ENCODE data around the gene MED13.

DNA sequence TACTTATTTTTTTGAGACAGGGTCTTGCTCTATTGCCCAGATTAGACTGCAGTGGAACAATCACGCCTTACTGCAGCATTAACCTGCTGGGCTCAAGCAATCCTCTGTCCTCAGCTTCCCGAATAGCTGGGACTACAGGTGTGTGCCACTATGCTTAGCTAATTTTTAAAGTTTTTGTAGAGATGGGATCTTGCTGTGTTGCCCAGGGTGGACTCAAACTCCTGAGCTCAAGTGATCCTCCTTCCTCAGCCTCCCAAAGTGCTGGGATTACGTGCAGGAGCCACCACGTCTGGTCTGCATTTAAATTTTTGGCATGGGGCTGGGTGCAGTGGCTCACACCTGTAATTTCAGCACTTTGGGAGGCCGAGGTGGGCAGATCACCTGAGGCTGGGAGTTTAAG is 96.3 kb downstream of the MED13 start:
- TF ChIP-seq, protein P1, sequence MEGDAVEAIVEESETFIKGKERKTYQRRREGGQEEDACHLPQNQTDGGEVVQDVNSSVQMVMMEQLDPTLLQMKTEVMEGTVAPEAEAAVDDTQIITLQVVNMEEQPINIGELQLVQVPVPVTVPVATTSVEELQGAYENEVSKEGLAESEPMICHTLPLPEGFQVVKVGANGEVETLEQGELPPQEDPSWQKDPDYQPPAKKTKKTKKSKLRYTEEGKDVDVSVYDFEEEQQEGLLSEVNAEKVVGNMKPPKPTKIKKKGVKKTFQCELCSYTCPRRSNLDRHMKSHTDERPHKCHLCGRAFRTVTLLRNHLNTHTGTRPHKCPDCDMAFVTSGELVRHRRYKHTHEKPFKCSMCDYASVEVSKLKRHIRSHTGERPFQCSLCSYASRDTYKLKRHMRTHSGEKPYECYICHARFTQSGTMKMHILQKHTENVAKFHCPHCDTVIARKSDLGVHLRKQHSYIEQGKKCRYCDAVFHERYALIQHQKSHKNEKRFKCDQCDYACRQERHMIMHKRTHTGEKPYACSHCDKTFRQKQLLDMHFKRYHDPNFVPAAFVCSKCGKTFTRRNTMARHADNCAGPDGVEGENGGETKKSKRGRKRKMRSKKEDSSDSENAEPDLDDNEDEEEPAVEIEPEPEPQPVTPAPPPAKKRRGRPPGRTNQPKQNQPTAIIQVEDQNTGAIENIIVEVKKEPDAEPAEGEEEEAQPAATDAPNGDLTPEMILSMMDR (conservative IDR thresholded peaks at IDR 0.05) = no peak
- TF ChIP-seq EZH2 (IDR thresholded peaks at IDR 0.05; ENCODE audit: low read depth) = no peak

Data from PC-9 (cell line).